Activated CD8-positive, alpha-beta memory T cell treated with anti-CD3 and anti-CD28 coated beads for 48 hours (primary cell): ENCODE measurements around the gene MED16.

Source experiments
- DNase-seq, 3 experiments: peaks; one replicate each; pipeline ENCODE4 v3.0.0-alpha.2; 2020; ENCODE audit warnings: low read depth in 2 of 3, low spot score in 2 of 3

The MED16 gene, protein sequence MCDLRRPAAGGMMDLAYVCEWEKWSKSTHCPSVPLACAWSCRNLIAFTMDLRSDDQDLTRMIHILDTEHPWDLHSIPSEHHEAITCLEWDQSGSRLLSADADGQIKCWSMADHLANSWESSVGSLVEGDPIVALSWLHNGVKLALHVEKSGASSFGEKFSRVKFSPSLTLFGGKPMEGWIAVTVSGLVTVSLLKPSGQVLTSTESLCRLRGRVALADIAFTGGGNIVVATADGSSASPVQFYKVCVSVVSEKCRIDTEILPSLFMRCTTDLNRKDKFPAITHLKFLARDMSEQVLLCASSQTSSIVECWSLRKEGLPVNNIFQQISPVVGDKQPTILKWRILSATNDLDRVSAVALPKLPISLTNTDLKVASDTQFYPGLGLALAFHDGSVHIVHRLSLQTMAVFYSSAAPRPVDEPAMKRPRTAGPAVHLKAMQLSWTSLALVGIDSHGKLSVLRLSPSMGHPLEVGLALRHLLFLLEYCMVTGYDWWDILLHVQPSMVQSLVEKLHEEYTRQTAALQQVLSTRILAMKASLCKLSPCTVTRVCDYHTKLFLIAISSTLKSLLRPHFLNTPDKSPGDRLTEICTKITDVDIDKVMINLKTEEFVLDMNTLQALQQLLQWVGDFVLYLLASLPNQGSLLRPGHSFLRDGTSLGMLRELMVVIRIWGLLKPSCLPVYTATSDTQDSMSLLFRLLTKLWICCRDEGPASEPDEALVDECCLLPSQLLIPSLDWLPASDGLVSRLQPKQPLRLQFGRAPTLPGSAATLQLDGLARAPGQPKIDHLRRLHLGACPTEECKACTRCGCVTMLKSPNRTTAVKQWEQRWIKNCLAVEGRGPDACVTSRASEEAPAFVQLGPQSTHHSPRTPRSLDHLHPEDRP

DNA sequence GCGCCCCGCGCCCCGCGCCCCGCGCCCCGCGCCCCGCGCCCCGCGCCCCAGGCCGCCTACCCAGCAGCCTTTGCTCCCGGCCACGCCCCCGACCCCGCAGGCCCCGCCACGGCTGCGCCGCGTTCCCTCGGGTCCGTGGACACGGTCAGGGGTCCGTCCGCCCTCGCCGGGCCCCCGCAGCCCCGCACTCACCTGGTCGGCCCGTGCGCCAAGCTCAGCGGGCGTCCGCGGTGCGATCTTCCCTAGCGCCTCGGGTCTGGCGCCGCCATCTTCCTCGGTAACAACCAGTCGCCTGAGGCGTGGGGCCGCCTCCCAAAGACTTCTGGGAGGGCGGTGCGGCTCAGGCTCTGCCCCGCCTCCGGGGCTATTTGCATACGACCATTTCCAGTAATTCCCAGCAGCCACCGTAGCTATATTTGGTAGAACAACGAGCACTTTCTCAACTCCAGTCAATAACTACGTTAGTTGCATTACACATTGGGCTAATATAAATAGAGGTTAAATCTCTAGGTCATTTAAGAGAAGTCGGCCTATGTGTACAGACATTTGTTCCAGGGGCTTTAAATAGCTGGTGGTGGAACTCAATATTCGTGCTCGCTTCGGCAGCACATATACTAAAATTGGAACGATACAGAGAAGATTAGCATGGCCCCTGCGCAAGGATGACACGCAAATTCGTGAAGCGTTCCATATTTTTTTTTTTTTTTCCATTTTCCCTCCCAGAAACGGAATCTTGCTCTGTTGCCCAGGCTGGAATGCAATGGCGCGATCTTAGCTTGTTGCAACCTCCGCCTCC lies at the start of gene MED16, which contains the start of gene RNU6-9:
Gene MED16, minus strand, starts transcription at position 294 of the 796 bp plus-strand sequence. CDS start 2,056 bp downstream, outside the sequence.
Gene RNU6-9, plus strand, starts transcription at position 591 of the 796 bp plus-strand sequence.
- DNase-seq, result peak; percentile 66 to 72 (median 69)

DNA sequence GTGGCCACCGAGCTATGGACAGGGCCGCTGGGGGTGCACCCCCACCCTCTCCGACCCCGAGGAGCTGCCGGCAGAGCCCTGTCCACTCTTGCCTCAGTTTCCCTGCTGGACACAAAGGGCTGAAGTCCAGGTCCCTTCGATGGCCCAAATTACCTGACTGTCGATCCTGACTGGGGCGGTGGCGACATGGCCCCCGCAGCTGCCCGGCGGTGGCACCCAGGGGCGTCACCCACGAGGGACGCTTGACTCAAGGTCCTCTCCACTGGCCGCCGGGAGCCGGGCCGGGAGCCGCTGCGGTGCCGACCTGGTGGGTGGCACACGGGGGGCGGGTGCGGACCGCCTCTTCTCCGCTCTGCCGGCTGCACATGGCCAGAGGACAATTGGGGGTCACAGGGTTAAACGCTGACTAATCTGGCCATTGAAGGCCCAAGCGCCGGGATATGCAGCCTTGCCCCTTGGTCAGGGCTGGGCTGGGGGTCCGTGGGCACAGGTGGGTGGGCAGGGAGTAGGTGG lies 49.2 kb upstream of the MED16 start:
- no peak for DNase-seq

DNA sequence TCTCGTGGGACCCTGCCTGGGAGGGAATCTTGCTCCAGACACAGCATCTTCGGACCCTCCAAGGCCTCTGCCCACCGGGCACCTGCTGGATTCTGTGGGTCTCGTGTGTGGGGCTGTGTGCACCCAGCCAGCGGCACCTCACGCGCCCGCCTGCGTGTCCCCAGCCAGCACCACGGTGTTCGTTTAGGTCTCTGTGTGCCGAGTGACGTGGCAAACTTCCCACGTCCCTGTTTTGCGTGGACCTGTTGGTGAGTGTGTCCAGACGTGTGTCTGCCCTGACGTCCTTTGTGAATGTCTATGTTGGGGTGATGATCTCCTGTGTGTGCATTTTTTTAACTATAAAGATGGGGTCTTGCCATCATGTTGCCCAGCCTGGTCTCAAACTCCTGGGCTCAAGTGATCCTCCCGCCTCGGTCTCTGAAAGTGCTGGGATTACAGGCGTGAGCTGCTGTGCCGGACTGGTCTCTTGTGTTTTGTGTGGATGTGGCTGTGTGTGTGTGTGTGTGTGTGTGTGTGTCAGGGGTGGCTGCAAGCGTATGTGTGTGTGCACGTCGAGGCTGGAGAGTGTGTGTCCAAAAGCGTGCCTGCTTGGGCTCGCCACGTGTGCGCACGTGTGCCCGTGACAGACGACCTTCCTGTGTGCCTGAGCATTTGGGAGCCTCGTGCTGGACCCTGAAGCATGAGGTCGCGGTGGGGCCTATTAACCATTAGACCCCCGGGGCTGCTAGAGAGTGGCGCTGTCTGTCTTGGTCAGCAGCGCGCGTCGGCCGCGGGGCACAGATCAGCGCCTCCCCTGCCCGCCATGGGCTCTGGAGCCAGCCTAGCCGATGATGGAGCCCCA lies 48.5 kb upstream of the MED16 start:
- no peak for DNase-seq

DNA sequence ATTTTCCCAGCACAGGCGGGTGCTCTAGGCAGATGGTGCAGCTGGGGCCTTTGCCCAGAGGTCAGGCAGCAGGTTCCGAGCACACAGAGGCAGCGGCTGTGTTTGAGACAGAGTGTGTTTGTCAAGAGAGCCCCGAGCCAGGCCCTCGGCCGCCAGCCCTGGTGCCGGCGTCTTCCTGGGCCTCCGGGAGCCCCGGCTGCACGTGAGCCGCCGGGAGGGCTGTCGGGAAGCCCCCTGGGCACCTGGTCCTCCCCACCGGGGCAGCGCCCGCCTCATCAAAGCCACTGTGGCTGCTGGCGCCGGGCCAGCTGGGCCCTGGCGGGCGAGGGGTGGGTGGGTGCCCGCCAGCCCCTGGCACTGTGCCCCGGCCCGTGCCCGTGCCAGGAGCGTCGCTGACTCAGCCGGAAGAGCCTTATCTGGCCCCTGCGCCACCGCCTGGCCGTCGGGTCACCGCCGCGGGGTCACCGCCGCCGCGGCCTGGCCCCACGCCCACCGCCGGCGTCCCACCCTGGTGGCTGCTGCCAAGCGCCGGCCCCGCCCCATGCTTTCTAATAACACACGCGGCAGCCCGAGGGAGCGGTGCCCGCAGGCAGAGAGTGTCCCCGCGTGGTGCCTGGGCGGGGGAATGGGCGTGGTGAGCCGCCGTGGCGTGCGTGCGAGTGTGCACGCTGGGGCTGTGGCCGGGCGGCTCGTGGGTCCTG lies 47.8 kb upstream of the MED16 start:
- DNase-seq, result no peak

DNA sequence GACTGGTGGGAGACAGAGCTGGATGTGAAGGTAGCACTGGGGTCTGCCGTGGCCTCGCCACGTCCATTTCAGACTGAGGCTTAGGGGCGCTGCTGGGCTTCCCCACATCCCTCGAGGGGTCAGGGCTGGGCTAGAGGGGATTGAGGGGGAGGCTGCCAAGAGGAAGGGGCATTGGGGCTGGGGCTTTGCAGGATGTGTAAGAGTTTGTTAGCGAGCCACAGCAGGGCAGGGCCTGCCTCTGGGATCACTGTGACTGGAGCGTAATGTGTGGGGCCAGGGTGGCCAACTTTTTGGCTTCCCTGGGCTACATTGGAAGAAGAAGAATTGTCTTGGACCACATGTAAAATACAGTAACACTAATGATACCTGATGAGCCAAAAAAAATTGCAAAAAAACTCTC lies 46.9 kb upstream of the MED16 start:
- DNase-seq, result no peak

DNA sequence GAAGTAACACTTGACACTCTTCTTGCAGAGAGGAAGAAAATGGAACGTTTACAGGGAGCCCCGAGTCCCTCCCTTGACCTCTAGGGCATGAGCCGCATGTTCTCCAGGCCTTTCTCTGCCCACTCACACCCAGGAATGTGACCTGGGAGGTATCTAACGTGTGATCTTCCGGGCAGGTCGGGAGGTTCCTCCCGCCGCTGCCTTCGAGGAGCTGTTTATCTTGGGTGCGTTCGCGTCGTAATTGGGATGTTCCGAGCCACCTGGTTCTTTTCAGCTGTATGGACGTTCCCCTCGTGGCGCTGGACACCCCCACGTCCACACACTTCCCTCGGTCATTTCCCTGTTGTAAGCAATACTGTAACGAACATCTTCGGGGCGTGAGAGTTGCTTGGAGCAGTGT lies 46.5 kb upstream of the MED16 start:
- no peak for DNase-seq

DNA sequence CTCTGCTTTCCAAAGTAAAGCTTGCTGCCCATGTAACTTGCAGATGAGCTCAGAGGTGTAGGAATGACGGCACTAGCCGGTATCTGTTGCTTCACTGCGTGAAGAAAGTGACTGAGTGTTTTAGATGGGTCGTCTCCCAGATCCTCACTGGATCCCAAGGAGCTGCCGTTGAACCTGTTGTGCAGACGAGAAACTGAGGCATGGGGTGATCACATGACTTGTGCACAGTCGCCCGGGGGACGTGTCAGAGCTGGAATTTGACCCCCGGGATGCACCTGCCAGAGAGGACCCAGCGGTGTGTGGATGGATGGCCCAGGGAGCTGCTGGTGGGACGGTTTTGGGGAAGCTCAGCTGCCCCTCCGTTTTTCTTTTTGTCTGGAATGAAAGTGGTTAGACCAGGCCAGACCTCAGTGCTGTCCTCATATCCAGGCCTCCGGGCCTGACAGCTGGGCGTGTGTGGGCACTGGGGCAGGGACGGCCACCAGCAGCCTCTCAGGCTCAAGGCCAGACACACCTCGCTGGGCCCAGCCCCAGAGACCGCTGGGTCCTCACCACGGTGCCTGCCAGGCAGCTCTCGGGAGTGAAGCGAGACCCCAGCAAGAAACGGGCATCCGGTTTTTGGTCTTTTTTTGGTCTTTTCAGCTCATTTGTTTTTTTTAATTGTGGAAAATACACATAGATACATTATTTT lies 45.4 kb upstream of the MED16 start:
- DNase-seq, result no peak

DNA sequence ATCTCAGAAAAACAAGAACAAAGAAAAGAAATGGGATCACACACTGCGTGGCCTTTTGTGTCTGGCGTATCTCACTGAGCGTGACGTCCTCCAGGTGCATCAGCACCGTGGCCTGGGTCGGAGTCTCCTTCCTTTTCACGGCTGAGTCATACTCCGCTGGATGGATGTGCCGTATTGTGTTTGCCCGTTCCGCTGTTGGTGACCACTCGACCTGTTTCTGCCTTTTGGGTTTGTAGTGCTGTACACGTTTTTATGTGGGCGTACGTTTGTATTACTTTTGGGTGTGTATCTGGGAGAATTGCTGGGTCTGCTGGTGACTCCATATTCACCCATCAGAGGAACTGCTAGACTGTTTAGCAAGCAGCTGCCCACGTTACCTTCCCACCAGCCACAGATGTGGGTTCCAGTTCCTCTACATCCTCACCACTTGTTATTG lies 44.3 kb upstream of the MED16 start:
- DNase-seq, result no peak

DNA sequence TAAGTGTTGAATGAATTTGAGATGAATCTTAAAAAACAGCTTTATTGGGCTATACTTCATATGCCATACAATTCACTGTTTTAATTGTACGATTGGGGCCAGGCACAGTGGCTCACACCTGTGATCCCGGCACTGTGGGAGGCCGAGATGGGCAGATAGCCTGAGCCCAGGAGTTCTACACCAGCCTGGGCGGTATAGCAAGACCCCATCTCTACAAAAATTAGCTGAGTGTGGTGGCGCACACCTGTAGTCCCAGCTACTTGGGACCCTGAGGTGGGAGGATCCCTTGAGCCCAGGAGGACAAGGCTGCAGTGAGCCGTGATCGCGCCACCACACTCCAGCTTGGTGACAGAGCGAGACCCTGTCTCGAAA lies 43.2 kb upstream of the MED16 start:
- no peak for DNase-seq

DNA sequence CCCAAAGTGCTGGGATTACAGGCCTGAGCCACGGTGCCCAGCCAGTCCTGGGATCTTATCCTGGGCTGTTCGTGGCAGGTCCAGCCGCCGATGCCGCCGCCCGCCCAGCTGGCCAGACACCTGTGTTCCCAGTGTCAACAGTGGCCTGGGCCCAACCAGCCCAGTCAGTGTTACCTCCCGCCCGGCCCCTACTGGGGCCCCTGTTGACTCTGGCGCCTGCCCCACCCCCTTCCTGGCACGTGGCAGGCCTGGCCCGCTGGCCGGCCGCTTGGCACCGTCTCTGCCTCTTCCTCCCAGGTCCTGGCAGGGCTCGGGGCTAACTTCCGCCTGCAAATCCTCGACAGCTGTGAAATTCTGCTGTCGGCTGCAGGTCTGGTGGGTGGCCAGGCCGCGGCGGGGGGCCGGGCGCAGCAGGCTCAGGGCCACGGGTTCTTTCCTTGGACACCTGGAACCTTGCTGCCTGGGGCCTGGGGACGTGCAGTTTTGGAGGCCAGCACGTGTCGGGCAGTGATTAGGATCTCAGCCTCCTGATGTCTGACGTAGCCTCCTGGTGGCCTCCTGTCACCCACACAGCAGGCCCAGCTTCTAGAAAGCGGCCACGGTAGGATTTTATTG lies 42.0 kb upstream of the MED16 start:
- no peak for DNase-seq

DNA sequence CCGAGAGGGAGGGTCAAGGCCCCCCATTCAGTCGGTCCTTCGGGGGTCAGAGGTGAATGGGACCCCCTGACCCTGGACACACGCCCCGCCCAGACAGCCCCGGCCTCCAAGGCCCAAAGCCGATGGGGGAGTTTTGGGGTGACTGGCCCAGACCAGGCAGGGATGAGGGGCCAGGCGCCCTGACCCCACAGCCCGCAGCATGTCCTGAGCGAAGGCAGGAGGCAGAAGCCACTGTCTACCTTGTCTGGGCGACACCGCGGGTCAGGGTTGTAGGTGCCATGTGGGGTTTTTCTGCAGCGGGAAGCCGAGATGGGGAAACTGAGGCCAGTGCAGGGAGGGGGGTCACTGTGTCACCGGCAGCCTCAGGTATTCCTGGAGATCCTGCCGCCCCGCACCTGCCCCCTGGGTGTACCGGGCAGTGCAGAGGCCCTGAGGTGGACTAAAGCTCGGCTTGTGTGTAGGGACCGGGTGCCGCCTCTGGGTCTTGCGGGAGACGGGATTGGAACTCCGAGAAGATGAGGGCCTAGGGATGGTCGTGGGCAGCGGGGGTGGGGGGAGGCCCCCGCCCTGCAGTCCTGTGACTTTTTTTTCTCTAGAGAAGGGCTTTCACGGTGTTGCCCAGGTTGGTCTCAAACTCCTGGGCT lies 41.3 kb upstream of the MED16 start:
- DNase-seq, result no peak

DNA sequence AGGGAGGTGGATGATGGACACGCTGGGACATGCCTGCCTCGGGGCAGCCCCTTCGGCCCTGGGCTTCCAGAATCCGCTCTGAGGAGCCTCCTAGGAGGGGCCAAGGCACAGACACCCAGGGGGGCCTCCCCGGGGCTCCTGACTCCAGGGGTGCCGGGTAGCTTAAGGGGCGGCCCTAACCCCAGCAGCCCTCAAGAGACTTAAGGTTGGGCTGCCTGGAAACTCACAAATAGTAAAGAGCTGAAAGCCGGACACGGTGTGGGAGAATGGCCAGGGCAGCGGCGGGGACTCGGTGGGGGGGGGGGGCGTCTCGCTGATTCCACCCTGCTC lies 40.5 kb upstream of the MED16 start:
- no peak for DNase-seq

DNA sequence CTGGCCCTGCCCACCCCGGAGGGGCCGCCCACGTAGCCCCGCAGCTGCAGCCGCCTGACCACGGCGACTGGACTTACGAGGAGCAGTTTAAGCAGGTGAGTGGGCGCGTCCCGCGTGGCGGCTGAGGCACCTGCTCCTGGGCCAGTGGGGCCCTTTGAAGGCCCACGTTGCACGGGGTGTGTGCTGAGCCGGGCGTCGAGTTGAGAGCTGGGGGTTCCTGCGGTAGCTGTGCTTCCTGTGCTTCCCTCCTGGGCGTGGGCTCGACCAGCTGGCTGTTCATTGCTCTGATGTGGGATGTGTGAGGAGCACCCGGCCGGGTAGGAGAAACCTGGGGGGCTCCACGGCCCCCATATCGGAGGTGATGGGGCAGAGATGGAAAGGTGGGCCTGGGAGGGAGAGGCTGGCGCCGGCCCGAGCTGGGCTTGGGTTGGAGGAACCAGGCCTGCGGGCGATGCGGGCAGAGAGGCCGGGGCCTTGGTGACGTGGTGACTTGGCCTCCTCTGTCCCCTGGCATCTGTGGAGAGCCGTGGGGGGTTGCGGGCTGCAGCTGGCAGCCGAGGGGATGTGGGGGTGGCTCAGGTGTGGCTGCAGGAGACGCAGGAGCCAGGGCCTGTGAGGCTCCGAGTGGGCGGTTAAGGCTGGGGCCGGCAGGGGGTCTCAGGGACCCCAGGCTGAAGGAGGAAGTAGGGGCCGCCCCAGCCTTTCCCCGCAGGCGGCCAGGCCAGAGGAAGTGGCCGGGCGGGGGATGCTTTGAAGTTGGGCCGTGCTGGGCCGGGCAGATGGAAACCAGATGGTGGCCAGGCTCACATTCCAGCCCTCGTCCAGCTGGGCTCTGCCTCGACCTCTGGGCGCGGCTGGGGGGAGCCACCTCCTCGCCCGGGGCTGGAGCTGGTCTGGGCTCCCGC lies 39.9 kb upstream of the MED16 start:
- no peak for DNase-seq

DNA sequence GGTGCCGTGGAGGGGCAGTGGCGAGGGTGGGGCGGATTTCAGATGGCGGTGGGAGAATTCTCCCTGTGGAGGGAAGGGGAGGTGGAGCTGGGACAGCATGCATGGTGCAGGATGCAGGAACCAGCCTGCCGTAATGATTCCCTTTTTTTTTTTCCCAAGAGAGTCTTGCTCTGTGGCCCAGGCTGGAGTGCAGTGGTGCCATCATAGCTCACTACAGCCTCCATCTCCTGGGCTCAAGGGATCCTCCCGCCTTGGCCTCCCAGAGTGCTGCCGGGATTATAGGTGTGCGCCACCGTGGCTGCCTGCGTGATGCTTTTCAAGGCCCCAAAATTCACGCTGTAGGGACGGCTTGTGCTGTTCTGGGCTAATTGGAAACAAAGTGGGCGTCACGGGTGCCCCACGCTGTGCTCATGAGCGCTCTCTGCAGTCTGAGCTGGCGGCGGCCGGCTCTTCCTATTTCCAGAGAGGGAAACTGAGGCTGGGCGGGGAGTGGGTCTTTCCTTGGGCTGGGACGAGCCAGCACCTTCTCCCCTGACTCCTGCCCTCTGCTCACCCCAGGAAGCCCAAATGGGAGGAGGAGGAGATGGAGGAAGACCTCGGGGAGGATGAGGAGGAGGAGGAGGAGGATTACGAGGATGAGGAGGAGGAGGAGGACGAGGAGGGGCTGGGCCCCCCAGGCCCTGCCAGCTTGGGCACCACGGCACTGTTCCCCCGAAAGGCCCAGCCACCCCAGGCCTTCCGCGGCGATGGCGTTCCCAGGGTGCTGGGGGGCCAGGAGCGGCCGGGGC lies 39.1 kb upstream of the MED16 start:
- no peak for DNase-seq

DNA sequence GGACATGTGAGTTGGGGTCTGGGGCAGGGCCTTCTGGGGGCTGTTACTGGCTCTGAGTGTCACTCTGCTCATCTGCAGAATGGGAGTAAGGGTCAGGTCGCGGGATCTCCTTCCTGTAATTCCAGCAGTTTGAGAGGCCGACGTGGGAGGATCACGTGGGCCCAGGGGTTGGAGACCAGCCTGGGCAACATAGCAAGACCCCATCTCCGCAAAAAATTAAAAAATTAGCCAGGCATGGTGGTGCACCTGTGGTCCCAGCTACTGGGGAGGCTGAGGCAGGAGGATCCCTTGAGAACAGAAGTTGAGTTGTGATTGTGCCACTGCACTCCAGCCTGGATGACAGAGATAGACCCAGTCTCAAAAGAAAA lies 36.9 kb upstream of the MED16 start:
- DNase-seq, result no peak

DNA sequence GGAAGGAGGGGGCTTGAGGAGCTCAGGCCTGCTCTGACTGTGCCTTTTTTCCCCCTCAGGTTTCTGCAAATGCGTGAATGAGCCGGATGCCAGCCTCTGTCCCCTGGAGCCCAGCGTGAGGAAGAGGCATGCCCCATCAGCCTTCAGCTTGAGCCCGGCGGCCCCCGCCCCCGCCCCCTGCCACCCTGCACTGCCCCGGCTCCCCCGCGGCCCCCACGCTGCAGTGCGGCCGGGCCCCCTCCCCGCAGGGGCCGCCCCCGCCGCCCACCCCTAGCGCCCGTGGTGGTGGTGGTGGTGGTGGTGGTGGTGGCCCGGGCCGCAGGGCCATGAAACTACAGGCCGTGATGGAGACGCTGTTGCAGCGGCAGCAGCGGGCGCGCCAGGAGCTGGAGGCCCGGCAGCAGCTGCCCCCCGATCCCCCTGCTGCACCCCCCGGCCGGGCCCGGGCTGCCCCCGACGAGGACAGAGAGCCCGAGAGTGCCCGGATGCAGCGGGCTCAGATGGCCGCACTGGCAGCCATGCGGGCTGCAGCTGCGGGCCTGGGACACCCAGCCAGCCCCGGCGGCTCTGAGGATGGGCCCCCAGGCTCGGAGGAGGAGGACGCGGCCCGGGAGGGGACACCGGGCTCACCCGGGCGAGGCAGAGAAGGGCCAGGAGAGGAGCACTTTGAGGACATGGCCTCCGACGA lies 36.4 kb upstream of the MED16 start:
- DNase-seq, result no peak
